Skeletal muscle cell (primary cell): ENCODE data around the gene SLC44A1.

ENCODE experiments used
- DNase-seq: peaks from one replicate; pipeline ENCODE4 v3.0.0-alpha.2; 2010; ENCODE audit warnings: low read depth
- H3K4me3 ChIP-seq: 2 replicates; pipeline ENCODE4 v1.5.1; 2011; ENCODE audit warnings: low read depth, mild to moderate bottlenecking, control low read depth, low read length, moderate library complexity

Gene SLC44A1

DNA sequence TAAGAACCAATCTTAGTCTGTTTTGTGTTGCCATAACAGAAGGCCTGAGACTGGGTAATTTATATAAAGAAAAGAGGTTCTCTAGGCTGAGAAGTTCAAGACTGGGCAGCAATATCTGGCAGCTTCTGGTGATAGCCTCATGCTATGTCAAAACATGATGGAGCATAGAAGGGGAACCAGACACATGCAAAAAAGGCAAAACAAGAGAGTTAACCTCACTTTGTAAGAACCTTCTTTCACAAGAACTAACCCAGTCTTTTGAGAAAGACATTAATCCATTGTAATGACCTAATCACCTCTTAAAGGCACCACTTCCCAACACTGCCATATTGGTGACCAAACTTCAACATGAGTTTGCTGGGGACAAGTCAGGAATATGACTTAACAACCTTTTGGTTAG is 240.7 kb downstream of the SLC44A1 start:
- DNase-seq: no peak
- no peak overlapping the region for H3K4me3 ChIP-seq
